Renal cortex interstitium (tissue), 11 donors: ENCODE measurements around the gene PLEKHA5. TPM values are rescaled to one million over a fixed set of nuclear protein-coding genes. Genes with fewer than 3 reads are reported as not detected.
"Not testable (repeated sequence)": the region's sequence is repeated elsewhere in the genome, so short reads cannot be mapped to it uniquely, and the experiment has no call there.

Experiments used
- DNase-seq, 11 donors: peaks; one replicate each; pipeline ENCODE4 v3.0.0-alpha.2; 2013; ENCODE audit warnings: low read depth in 9 of 11, low spot score in 4 of 11; ENCODE audit errors: extremely low read depth in 1 of 11
- polyA plus RNA-seq, 3 donors: library from polyadenylated mRNA; unstranded; fragments of 120-200 nt; gene quantifications; one replicate each; pipeline ENCODE4 v1.2.1, GENCODE V29; 2013; ENCODE audit not compliant: insufficient read length in 3 of 3

The PLEKHA5 gene
- polyA plus RNA-seq, 3 donors, result 88.0 to 108 (median 102) TPM

DNA sequence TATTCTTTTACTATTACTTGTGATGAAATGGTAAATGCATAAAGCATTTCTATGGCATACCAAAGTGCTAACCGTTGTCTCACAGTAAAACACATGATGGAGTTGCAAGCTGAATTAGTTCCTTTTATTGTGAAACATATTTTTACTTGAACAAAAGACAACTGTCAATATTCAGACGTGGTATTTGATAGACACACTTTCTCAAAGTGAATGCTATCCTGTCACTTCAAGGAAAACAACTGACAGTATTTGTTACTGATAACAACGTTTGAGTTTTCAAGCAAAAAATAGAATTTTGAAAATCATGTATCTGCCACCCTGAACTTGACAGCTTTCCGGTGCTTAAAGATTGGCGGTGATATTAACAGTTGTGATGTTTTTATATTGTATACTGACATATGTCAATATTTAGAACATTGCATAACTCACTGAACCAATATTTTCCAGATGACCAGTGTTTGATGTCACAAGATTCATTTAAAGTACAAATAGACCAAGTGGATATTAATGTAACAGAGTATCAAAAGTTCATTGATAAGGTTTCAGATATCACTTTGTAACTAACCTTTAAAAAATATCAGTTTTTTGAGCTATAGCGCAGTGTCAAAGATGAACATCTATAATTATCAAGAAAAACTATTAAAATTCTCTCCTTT is 156.4 kb downstream of the PLEKHA5 start:
- no peak for DNase-seq

DNA sequence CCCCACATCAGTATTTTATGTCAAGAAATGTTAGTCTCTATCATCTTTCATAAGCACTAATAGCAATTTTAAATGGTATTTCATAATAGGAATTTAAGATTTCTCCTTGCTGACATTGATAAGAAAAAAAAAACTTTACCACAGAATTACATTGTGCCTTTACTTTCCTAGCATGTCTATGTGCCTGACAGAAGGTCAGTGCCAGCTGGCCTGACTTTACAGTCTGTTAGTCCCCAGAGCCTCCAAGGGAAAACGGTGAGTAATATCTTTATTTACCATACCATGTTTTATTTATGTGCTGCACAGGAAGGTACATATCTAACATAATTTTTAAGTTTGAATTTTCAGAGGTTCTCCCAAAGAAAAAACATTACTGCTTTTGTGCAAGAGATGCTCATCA is 157.8 kb downstream of the PLEKHA5 start:
- DNase-seq, result no peak

DNA sequence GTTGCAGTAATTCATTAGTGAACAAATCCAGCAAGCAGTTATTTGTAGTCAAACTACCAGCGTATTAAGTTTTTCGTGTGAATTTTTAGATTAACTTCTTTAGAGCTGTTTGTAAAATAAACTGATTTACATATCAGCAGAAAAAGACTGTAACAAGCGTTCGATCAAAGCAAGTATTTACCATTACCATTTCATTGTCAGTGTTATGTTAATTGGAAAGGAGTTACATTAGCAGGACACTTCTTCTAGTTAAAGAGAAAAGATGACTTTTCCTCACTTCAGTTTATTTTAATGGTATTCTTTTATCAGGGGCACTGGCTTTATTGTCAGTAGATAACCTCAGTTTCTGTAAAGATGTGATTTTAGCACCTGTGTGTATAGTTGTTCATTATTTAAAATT is 158.6 kb downstream of the PLEKHA5 start:
- no peak for DNase-seq

DNA sequence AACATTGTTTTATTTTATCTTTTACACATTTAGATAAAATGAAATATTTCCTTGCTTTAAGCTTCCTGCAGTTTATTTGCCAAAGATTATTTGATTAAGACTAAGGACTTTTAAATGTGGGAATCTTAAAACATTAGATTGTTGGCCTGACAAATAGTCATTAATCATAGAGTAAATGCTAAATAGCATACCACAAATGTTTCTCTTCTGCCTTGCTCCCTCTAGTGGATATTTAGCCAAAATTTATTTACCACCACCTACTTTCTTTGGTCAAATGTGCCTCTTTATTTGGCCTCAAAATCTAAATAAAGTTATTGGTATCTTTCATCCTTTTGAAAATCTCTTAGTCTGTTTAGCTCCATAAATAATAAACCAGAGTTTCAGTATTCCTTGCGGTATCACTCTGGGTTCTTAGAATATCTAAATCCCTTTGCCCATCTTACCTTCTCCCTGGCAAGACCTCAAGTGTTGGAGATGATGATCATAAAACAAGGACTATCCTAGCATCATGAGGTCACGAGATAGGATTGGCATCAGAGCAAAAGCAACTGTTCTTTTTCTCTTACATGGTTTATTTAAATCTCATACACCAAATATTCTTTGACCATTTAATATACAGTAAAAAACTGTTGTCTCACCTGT is 159.2 kb downstream of the PLEKHA5 start:
- DNase-seq, result peak in 5 of 11 donors; percentile 9 to 32 (median 14)

DNA sequence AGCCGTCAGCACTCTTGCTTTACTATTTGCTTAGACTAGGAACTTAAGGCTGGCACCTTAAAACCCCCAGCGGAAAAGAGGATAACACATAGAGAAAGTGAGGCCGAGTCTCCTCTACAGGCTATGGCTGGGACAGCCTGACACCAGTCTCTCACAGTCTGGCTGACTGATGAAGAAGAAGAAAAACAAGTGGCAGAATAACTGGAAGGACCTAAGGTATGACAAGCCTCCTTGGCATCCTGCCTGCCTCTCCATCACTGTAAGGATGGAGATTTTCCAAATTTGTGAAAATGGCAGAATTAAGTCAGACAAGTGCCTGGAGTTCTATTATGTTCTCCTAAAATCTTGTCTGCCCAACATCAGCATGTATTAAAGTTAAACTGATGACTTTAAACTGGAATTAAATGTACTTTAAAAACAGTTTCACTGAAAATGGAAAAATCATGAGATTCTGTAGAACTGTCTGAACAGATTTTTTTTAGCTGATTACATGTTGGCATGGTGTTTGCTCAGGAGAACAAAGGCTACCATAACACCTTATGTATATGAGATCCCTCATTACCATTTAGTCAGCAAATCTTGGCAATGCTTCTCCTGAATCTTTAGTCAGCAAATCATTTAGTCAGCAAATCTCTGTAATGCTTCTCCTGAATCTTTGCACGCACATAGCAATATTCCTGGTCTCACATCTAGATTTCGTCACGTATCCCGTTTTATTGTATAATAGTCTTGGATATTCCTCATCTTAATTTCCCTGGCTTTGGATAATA is 169.5 kb downstream of the PLEKHA5 start:
- no peak for DNase-seq

DNA sequence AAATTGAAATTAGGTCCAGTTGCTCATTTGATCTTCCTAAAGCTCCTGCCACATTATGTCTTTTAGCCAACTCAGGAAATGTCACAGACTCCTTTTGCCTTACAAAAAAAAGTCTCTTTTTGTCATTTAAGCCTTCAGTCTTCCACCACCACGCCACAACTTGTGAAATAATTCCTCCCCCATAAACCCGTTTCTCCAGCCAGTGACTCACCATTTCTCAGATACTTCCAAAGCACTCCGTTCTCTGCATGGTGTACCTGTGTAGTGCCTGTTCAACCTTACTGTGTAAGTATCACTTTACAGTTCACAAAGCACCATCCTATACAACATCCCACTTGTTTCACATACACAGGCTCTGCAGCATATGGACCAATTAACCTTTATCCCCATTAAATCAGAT is 170.2 kb downstream of the PLEKHA5 start:
- no peak for DNase-seq

DNA sequence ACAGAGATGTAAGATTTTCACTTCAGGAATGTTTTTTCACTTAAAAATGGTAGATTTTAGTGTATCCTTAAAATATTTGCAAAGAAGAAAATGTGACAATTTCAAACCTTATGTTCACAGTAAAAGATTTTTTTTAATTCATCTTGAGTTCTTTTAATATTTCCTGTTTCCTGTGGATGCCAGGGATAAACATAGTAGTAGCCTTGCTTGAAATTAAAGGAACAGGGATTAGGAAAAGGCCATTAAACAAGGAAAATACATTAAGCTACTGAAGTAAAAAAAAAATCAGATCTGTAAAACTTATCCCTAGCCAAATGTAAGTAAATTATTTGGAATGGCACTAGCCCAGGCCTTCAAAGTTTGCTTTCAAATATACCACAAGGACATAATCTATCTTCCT is 171.7 kb downstream of the PLEKHA5 start:
- no peak for DNase-seq

DNA sequence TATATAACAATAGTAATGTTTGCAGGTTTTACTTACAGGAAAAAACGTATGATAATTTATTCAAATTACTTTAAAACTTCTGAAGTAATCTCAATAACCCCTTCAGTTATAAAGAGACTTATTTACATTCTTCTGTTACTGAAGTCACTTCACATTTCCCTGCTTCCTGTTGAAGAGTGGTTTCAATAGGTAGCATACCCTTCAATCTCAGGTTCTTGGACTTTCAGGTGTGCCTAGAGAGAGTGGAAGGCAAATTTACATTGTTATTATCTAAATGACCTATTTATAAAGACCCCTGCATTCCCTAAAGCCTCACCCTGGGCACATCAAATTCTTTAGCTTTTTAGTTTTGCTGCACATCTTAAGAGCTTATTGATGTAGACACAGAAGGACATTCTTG is 172.2 kb downstream of the PLEKHA5 start:
- no peak for DNase-seq

DNA sequence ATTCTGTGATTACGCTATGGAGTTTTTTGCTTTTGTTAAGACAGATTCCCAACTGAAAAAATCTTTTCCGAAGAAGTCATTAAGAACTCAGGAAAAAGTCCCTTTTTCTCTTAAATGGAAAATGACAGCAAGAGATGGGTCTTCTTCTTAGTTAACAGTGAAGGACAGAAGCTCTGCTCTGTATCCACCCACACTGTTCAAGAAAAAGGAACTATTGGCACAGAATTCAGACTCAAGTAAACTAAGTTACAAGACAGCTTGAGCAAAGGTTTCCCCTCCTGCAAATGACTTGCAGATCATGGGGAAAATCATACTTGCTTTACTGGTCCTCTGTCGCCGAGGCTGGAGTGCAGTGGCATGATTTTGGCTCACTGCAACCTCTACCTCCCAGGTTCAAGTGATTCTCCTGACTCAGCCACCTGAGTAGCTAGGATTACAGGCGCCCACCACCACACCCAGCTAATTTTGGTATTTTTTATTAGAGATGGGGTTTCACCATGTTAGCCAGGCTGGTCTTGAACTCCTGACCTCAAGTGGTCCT is 172.6 kb downstream of the PLEKHA5 start:
- no peak for DNase-seq

DNA sequence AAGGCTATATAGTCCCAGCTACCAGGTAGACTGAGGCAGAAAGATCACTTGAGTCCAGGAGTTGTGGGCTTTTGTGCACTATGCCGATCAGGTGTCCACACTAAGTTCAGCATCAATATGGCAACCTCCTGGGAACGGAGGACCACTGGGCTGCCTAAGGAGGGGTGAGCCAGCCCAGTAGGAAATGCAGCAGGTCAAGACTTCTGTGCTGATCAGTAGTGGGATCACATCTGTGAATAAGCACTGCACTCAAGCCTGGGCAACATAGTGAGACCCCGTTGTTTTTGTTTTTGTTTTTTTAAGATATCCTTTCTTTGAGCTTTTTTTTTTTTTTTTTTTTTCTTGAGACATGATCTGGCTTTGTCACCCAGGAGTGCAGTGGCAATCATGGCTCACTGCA is 174.0 kb downstream of the PLEKHA5 start:
- DNase-seq, result no peak

DNA sequence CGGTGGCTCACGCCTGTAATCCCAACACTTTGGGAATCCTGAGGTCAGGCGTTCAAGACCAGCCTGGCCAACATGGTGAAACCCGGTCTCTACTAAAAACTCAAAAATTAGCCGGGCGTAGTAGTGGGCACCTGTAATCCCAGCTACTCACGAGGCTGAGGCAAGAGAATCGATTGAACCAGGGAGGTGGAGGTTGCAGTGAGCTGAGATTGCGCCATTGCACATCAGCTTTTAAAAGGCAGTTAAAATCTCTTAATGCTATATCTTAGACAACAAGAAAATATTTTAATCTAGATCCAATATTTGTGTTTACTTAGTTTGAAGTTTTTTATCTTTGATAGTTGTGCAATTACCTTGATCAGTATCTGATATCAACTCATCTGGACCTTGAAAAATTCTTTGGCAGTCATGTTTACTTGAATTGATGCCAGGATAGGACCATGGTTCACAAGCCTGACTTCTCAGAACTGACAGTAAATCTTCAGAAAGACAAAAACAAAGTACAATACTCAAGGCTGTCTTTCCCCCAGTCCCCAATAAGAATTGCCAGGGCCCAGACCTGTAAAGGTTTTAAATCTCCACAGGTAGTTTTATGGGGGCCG is 174.7 kb downstream of the PLEKHA5 start:
- no peak for DNase-seq

DNA sequence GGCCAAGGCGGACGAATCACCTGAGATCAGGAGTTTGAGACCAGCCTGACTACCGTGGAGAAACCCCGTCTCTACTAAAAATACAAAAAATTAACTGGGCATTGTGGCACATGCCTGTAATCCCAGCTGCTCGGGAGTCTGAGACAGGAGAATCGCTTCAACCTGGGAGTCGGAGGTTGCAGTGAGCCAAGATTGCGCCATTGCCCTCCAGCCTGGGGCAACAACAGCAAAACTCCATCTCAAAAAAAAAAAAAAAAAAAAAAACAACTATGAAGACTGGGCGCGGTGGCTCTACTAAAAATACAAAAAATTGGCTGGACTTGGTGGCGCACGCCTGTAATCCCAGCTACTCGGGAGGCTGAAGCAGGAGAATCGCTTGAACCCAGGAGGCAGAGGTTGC is 176.1 kb downstream of the PLEKHA5 start:
- not testable (repeated sequence) for DNase-seq

DNA sequence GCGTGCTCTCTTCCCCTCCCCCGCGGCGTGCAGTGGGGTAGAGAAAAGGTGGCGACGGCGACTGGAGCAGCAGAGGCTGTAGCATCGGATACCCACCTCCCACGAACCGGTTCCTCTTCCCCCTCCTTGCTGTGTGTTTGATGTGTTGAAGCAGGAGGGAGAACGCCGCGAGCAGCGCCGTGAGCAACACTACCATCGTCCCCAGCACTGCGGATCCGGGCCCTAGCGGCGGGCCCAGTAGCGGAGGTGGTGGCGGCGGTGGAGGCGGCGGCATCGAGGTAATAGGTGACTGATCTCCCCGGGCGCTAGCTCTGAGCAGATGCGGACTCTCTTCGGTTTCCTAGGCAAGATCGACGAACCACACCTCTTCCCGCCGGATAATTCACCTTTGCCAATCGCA is 176.8 kb downstream of the PLEKHA5 start:
- DNase-seq, result no peak

DNA sequence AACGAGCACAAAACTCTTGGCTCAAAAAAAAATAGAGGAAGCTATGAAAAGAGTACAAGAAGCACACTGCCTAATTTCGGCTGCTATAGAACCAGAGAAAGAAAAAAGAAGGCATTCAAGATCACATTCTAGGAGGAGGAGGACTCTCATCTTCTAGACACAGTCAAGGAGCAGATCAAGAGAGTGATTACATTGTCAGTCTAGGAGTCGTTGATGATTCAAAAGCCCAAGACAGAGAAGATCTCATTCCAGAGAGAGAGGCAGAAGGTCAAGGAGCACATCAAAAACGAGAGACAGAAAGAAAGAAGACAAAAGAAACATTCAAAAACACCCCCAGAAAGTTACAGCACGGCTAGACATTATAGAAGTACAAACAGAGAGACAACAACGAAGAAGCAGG is 177.9 kb downstream of the PLEKHA5 start:
- no peak for DNase-seq

DNA sequence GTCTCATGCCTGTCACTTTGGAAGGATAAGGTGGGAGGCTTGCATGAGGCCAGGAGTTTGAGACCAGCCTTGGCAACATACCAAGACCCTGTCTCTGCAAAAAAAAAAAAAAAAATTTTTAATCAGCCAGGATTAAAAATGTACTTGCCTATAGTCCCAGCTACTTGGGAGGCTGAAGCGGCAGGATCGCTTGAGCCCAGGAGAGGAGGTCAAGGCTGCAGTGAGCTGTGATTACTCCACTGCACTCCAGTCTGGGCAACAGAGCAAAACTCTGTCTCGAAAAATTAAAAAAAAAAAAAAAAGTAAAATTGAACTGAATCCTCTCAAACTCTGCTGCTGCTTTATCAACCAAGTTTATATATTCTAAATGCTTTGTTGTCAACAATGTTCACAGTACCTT is 181.6 kb downstream of the PLEKHA5 start:
- DNase-seq, result no peak

DNA sequence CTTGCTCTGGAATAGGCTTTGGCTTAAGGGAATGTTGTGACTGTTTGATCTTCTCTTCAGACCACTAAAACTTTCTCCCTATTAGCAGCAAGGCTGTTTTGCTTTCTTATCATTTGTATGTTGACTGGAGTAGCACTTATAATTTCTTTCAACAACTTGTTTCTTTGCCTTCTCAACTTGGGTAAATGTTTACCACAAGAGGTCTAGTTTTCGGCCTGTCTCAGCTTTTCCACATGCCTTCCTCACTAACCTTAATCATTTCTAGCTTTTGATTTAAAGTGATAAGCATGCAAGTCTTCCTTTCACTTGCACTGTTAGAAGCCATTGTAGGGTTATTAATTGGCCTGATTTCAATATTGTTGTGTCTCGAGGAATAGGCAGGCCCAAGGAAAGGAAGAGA is 183.1 kb downstream of the PLEKHA5 start:
- DNase-seq, result no peak

DNA sequence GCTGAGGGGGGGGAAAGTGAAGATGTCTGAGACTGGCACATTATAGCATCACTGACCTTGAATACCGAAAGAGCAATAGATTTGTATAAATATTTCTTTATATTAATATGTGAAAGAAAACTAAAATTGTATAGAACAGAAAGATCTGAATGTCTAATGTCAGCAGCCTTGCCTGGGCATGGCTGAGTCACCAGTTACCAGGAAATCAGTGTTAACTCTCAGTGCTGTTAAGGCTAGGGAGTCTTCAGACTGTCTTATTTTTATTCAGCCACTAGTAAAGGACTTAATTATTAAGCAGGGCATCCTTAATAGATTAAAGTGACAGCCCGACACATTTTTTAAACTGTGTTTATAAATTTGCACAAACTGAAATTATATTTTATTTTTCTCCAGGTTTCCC is 186.9 kb downstream of the PLEKHA5 start:
- DNase-seq, result no peak

DNA sequence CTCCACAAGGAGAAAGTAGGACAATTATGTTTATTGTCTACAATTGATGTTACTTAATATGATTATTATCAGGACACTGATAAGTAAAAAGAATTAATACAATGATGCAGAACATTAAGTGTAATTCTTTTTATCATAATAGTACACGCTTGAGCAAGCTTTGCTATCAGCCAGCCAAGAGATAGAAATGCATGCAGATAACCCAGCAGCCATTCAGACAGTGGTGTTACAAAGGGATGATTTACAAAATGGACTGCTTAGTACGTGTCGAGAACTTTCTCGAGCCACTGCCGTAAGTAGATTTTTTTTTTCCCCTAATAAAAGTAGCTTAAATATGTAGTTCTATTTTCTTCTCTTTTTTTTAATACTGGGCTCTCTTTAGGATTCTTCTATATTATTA is 192.8 kb downstream of the PLEKHA5 start:
- no peak for DNase-seq

DNA sequence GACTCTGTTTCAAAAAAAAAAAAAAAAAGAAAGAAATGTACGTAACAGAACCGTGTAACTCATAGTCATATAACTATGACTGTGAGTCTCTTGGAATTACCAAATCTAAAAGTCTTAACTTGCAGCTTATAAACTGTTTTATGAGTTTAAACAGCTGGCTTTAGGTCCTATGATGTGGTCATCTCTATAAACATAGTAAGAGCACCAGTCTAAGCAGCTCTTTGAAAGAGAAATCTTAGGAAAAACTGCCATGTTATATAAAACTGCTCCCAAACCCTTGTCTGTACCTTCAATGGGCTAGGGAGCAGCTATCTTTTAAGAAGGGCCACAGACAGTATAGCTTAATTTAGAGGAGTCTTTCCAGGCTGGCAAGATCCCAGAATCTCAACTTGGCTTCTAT is 194.3 kb downstream of the PLEKHA5 start:
- DNase-seq, result no peak

DNA sequence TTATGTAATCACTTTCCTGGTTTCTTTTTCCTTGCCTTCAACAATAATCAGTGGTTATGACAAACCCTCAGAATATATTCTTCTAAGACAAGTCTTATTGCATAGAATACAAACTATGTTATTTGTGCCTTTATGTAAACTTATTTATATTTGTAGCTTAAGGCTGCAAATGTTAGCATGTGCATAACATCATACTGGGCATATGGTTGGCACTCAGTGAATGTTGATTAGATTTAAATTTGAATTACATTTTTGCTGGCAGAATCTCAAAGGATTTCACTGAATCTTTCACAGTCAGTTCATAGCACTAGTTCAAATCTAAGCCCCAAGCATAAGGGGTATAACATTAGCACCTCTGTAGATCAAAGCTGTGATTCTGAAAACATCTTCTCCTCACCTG is 196.6 kb downstream of the PLEKHA5 start:
- DNase-seq, result no peak
